Right lobe of liver (tissue), 6 donors: Measurements from ENCODE around the gene ESF1. TPM values are rescaled to one million over a fixed set of nuclear protein-coding genes. Genes with fewer than 3 reads are reported as not detected.
"Not testable (repeated sequence)": the region's sequence is repeated elsewhere in the genome, so short reads cannot be mapped to it uniquely, and the experiment has no call there.

Experiments used
- ATAC-seq, 4 donors: fragments of 200-7000 bp; cut with Tn5 transposase; one replicate each; pipeline ENCODE4 v1.9.1; 2020; ENCODE audit warnings: mild to moderate bottlenecking in 4 of 4, moderate library complexity in 4 of 4
- DNase-seq, 3 donors: peaks; one replicate each; pipeline ENCODE4 v3.0.0-alpha.2; 2020
- H3K27ac ChIP-seq, 3 donors: fragments of 200-600 bp; one replicate each; pipeline ENCODE4 v1.8.0; 2022
- H3K27me3 ChIP-seq, 2 donors: fragments of 200-600 bp; one replicate each; pipeline ENCODE4 v1.8.0; 2022
- H3K36me3 ChIP-seq, 4 donors: fragments of 200-600 bp; sonication (generic) in 1 of 4; one replicate each; pipeline versions ENCODE4 v1.5.1 to v1.8.0; 2017 to 2022; ENCODE audit warnings: control low read depth in 1 of 4
- H3K4me1 ChIP-seq, 4 donors: fragments of 200-600 bp; sonication (generic) in 1 of 4; one replicate each; pipeline versions ENCODE4 v1.5.1 to v1.8.0; 2017 to 2022; ENCODE audit warnings: control low read depth in 1 of 4
- H3K4me3 ChIP-seq, 3 donors: fragments of 200-600 bp; one replicate each; pipeline ENCODE4 v1.8.0; 2022
- H3K9me3 ChIP-seq, 4 donors: fragments of 200-600 bp; sonication (generic) in 1 of 4; one replicate each; pipeline versions ENCODE4 v1.5.1 to v1.8.0; 2017 to 2022; ENCODE audit warnings: control low read depth in 1 of 4
- POLR2A ChIP-seq: fragments of 450-650 bp; IDR thresholded peaks from one replicate; pipeline ENCODE4 v1.6.1; 2017; ENCODE audit warnings: antibody characterized with exemption, mild to moderate bottlenecking
- WGBS: methylation state at CpG from one replicate; pipeline ENCODE4 v1.1.6; 2018; ENCODE audit warnings: low coverage, low lambda C conversion rate; ENCODE audit not compliant: insufficient coverage; ENCODE audit errors: missing lambda C conversion rate; 5-methylcytosine and 5-hydroxymethylcytosine counted together
- intact Hi-C, 2 donors: fragments of 100-400 bp; cut with DNase I; formaldehyde crosslinking; loops; one replicate each; pipeline versions ENCODE4 v1.11.2 to v1.14.1; 2022
- total RNA-seq, 6 experiments: library from RNA; depleted of rRNA in 2 of 6; stranded (reverse); fragments of >200 nt in 2 of 6; fragmentation: NEBNext Ultra II Directional in 3 of 6; extraction: Animal tissue kit (Norgen Biotek cat#: 25700) in 3 of 6; gene quantifications; one replicate each; pipeline versions ENCODE4 v1.1.0 to v1.2.4, GENCODE V29; 2016 to 2023
- TF ChIP-seq, protein P1 (sequence below), 4 donors: fragments of 200-600 bp in 3 of 4; fragments of 450-650 bp in 1 of 4; IDR thresholded peaks; one replicate each; pipeline versions ENCODE4 v1.5.1 to v1.8.0; 2016 to 2022; ENCODE audit warnings: antibody characterized with exemption in 4 of 4, mild to moderate bottlenecking in 2 of 4
- donor health status: DM: no; HTN: yes; CAD: no.
- donor health status: DM: no; HTN: no; CAD: no.
- donor health status: DM: no; HTN: no; CAD: no.
- donor health status: DM: no; HTN: yes; CAD: no.
- donor health status: DM: no; HTN: yes; CAD: no.

Gene ESF1
- total RNA-seq, 6 experiments from 2014 or later = 4.4 to 8.9 (median 6.9) TPM

DNA sequence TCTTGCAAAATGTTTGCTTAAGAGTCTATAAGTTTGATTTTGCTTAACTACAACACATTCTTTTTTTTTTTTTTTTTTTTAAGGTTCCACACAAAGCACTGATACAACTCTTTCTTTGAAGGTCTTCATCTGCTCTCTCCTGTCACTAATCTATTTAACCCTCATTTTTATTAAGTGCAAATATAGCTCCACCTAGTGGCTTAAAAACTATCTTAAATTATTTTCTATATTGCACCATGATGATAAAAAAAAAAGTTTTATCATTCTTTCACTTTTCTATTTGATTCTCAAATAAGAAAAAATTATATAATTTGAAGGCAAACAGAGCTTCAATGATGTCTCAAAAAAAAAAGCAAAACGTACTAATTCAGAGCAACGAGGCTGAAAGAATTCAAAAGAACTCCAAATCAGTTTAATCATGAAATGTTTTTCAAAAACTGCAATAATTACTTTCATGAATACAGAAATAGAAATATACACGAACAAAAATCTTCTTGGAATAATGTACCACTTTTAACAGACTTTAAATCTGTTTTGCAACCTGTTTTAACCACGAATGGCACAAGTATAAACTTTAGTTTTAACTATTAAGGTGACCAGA is 12.8 kb downstream of the ESF1 start:
- DNase-seq (no peak), ATAC-seq (peak in 2 of 4 donors; percentile 41 to 43)
- intact Hi-C loops = no loop called here
- 31% methylated on average over 4 of the region's 4 CpGs for WGBS
- no peaks in the 10 kb centered on the region for H3K4me1 ChIP-seq
- no peaks in the 10 kb centered on the region for H3K27me3 ChIP-seq
- TF ChIP-seq, protein P1, sequence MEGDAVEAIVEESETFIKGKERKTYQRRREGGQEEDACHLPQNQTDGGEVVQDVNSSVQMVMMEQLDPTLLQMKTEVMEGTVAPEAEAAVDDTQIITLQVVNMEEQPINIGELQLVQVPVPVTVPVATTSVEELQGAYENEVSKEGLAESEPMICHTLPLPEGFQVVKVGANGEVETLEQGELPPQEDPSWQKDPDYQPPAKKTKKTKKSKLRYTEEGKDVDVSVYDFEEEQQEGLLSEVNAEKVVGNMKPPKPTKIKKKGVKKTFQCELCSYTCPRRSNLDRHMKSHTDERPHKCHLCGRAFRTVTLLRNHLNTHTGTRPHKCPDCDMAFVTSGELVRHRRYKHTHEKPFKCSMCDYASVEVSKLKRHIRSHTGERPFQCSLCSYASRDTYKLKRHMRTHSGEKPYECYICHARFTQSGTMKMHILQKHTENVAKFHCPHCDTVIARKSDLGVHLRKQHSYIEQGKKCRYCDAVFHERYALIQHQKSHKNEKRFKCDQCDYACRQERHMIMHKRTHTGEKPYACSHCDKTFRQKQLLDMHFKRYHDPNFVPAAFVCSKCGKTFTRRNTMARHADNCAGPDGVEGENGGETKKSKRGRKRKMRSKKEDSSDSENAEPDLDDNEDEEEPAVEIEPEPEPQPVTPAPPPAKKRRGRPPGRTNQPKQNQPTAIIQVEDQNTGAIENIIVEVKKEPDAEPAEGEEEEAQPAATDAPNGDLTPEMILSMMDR (IDR thresholded peaks at IDR 0.05) = peak; percentile 25 to 56 (median 52)
- TF ChIP-seq POLR2A = no peak
- H3K4me3 ChIP-seq = no peak overlapping the region
- no peaks in the 10 kb centered on the region for H3K9me3 ChIP-seq
- no peak overlapping the region for H3K27ac ChIP-seq
- H3K36me3 ChIP-seq = peaks cover 0 to 78% (median 24%) of the 10 kb centered on the region in 4 donors

DNA sequence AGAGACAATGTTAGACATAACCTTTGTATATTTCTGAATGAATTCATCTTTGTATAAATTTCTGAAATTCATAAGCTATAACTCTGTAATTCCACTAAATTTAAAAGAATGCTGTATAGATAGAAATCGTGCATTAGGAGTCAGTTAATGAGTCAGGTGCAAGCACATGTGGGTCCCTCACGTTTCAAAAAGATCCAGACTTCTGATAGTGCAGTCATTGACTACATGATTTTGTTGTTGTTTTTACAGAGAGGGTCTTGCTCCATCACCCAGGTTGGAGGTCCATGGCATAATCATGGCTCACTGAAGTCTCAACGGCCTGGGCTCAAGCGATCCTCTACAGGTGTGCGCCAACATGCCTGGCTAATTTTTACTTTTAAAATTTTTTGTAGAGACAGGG is 14.6 kb downstream of the ESF1 start:
- no peaks in the 10 kb centered on the region for H3K4me1 ChIP-seq
- 78% methylated on average over 2 of the region's 5 CpGs for WGBS
- no peaks in the 10 kb centered on the region for H3K9me3 ChIP-seq
- peaks cover 0 to 77% (median 15%) of the 10 kb centered on the region in 4 donors for H3K36me3 ChIP-seq
- no peaks in the 10 kb centered on the region for H3K27me3 ChIP-seq
- no peak for TF ChIP-seq POLR2A
- TF ChIP-seq, protein P1 (IDR thresholded peaks at IDR 0.05) = no peak
- H3K4me3 ChIP-seq = no peak overlapping the region
- intact Hi-C loops = no loop called here
- DNase-seq = no peak
- no peak overlapping the region for H3K27ac ChIP-seq
- no peak for ATAC-seq

DNA sequence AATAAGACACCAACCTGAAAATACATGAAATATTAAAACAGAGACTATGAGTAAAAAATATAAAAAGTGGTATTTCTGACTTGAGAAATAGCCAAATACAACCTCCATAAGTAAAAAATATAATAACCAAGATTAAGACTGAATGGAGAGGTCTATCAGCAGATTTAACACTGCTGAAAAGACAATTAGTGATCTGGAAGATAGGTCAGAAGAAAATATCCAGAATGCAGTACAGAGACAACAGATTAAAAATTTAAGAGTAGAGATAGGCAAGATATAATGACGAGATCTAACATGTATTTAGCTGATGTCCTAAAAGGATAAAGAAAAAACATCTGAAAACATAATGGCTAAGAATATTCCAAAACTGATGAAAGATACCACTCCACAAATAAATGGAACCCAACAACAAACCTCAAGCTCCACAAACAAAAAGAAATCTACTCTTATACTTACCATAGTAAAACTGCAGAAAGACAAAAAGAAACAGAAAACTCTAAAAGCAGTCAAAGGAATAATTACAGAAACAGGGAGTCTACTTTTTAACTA is 18.8 kb downstream of the ESF1 start:
- Histone ChIP-seq H3K27ac (no peak overlapping the region), H3K4me3 (no peak overlapping the region), H3K36me3 (peaks cover 0 to 76% (median 15%) of the 10 kb centered on the region in 4 donors), H3K4me1 (no peaks in the 10 kb centered on the region), H3K27me3 (no peaks in the 10 kb centered on the region), H3K9me3 (no peaks in the 10 kb centered on the region)
- DNase-seq (no peak), ATAC-seq (no peak)
- TF ChIP-seq POLR2A = no peak
- TF ChIP-seq, protein P1 (IDR thresholded peaks at IDR 0.05) = no peak
- intact Hi-C loops = no loop called here
- 100% methylated on average over 1 of the region's 1 CpG for WGBS

DNA sequence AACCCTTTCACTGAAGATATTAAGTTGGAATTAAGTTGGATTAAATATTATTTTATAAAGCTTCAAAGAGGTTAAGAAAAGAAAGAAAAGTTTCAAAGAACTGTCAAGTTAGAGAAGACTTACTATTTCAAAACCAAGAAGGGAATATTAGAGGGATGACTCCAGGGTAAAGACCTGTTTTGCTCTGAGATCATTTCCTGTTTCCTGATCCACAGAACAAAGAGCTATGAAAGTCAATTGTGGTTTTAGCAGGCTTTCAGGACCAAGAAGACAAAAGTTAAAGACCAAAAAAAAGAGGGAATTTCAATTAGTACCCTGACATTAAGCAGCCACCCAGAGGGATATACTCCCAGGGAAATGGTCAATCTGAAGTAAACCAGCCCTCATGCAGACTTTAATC is 19.4 kb downstream of the ESF1 start:
- Histone ChIP-seq H3K4me3 (no peak overlapping the region), H3K4me1 (no peaks in the 10 kb centered on the region), H3K9me3 (no peaks in the 10 kb centered on the region), H3K27me3 (no peaks in the 10 kb centered on the region), H3K27ac (no peak overlapping the region), H3K36me3 (peaks cover 0 to 69% (median 11%) of the 10 kb centered on the region in 4 donors)
- DNase-seq (no peak), ATAC-seq (no peak)
- intact Hi-C loops = no loop called here
- no peak for TF ChIP-seq POLR2A
- TF ChIP-seq, protein P1 (IDR thresholded peaks at IDR 0.05) = no peak

DNA sequence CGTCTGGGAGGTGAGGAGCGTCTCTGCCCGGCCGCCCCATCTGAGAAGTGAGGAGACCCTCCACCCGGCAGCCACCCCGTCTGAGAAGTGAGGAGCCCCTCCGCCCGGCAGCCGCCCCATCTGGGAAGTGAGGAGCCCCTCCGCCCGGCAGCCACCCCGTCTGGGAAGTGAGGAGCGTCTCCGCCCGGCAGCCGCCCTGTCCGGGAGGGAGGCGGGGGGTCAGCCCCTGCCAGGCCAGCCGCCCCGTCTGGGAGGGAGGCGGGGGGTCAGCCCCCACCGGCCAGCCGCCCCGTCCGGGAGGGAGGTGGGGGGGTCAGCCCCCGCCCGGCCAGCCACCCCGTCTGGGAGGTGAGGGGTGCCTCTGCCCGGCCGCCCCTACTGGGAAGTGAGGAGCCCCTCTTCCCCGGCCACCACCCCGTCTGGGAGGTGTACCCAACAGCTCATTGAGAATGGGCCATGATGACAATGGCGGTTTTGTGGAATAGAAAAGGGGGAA is 24.2 kb downstream of the ESF1 start:
- ATAC-seq, H3K27me3 ChIP-seq, H3K4me1 ChIP-seq, H3K4me3 ChIP-seq, H3K27ac ChIP-seq, intact Hi-C loops, H3K9me3 ChIP-seq, DNase-seq: not testable (repeated sequence)
- peaks cover 0 to 43% (median 15%) of the 10 kb centered on the region in 4 donors for H3K36me3 ChIP-seq
- 80% methylated on average over 1 of the region's 33 CpGs for WGBS
